ENCODE measurements around the gene HNRNPL.

- TF ChIP-seq POLR2A (IDR thresholded peaks at IDR 0.05; ENCODE audit: low read length) (no peak), GATA1 (IDR thresholded peaks at IDR 0.05; ENCODE audit: low read depth, low read length) (no peak)
These were observed 1.3 kb downstream of the HNRNPL start for GRCh38 chr19:38848299-38849146.
